Esophagus squamous epithelium (tissue), 4 donors: ENCODE results near the gene RASA4.
"Not testable (repeated sequence)": the region's sequence is repeated elsewhere in the genome, so short reads cannot be mapped to it uniquely, and the experiment has no call there.

Experiments
- CTCF ChIP-seq, 6 experiments: fragments of 450-650 bp in 4 of 6; fragments of 200-600 bp in 2 of 6; sonication (generic) in 2 of 6; IDR thresholded peaks; one replicate each; pipeline ENCODE4 v1.5.1; 2016 to 2019; ENCODE audit warnings: antibody characterized with exemption in 6 of 6, mild to moderate bottlenecking in 4 of 6, moderate library complexity in 4 of 6
- POLR2A ChIP-seq, 4 donors: fragments of 450-650 bp; IDR thresholded peaks; one replicate each; pipeline ENCODE4 v1.6.1; 2017; ENCODE audit warnings: antibody characterized with exemption in 4 of 4, mild to moderate bottlenecking in 4 of 4, moderate library complexity in 3 of 4

DNA sequence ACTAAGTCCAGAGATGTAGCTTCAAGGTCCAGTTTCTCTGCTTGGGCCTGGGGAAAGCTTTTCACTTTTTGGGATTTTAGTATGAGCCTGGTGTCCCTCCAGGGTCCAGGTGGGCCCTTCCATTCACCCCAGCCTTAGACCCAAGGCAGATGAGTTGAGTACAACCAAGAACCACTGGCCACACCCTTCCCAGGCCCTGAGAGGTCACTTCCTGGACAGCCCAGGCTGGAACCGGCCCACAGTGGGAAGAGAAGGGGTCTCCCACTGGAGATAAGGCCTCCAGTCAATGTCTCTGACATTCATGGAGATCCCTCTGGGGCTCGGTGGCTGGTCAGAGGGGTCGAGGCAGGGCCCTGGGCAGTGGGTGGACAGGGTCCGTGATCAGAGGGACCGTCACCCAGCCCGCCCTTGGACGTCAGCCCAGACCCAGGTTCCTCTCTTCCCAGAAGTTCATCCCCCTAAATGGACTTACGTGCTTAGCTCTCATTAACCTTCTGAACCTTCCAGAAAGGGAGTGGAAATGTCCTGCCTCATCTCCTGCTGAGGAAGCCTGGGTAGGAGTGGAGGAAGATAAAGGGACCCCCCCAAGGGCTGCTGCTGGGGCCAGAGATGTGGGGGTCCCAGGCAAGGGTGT is 10.8 kb upstream of the RASA4 start:
- not testable (repeated sequence) for TF ChIP-seq POLR2A, CTCF (IDR thresholded peaks at IDR 0.05)
